Parathyroid adenoma (tissue), 2 donors: Measurements from ENCODE around the gene IQCE.

Experiments
- H2AFZ ChIP-seq: fragments of 300-600 bp; sonication (generic); one replicate; pipeline ENCODE4 v1.7.0; 2017; ENCODE audit warnings: antibody characterized with exemption, mild to moderate bottlenecking
- H3K27ac ChIP-seq: fragments of 300-600 bp; sonication (generic); one replicate; pipeline ENCODE4 v1.7.0; 2017
- H3K27me3 ChIP-seq: fragments of 300-600 bp; sonication (generic); one replicate; pipeline ENCODE4 v1.7.0; 2017; ENCODE audit warnings: low read length; ENCODE audit not compliant: control insufficient read depth, insufficient read depth
- H3K36me3 ChIP-seq: fragments of 300-600 bp; sonication (generic); one replicate; pipeline ENCODE4 v1.7.0; 2017; ENCODE audit warnings: low read length; ENCODE audit not compliant: control insufficient read depth, insufficient read depth
- H3K4me1 ChIP-seq: fragments of 300-600 bp; sonication (generic); one replicate; pipeline ENCODE4 v1.7.0; 2017; ENCODE audit warnings: control low read depth
- H3K4me2 ChIP-seq: fragments of 300-600 bp; sonication (generic); one replicate; pipeline ENCODE4 v1.7.0; 2017; ENCODE audit warnings: low read length
- H3K4me3 ChIP-seq: fragments of 300-600 bp; sonication (generic); one replicate; pipeline ENCODE4 v1.7.0; 2017; ENCODE audit warnings: low read depth, low read length
- H3K79me2 ChIP-seq: fragments of 300-600 bp; sonication (generic); one replicate; pipeline ENCODE4 v1.7.0; 2017; ENCODE audit warnings: control low read depth
- H3K9ac ChIP-seq: fragments of 300-600 bp; sonication (generic); one replicate; pipeline ENCODE4 v1.7.0; 2017; ENCODE audit warnings: mild to moderate bottlenecking
- H3K9me3 ChIP-seq: fragments of 300-600 bp; sonication (generic); one replicate; pipeline ENCODE4 v1.7.0; 2017; ENCODE audit warnings: low read length; ENCODE audit not compliant: control insufficient read depth
- CTCF ChIP-seq: fragments of 300-600 bp; sonication (generic); IDR thresholded peaks from one replicate; pipeline ENCODE4 v1.7.0; 2017; ENCODE audit warnings: antibody characterized with exemption, mild to moderate bottlenecking
- donor health status: primary hyperparathyroidism.

Gene IQCE

GRCh38 chr7:2583798-2584580, 25.2 kb downstream of the IQCE start:
- no peaks in the 10 kb centered on the region for H3K36me3 ChIP-seq
- no peak overlapping the region for H2AFZ ChIP-seq
- no peaks in the 10 kb centered on the region for H3K79me2 ChIP-seq
- H3K9me3 ChIP-seq, result no peaks in the 10 kb centered on the region
- H3K9ac ChIP-seq, result no peak overlapping the region
- H3K4me1 ChIP-seq, result no peaks in the 10 kb centered on the region
- H3K27me3 ChIP-seq, result no peaks in the 10 kb centered on the region
- H3K4me3 ChIP-seq, result no peak overlapping the region
- H3K4me2 ChIP-seq, result no peak overlapping the region
- no peak for TF ChIP-seq CTCF
- no peak overlapping the region for H3K27ac ChIP-seq

GRCh38 chr7:2585446-2585845, 26.7 kb downstream of the IQCE start:
- no peak for TF ChIP-seq CTCF
- H3K36me3 ChIP-seq, result no peaks in the 10 kb centered on the region
- no peak overlapping the region for H3K9ac ChIP-seq

GRCh38 chr7:2586326-2587020, 27.7 kb downstream of the IQCE start:
- no peak for TF ChIP-seq CTCF
- H3K36me3 ChIP-seq, result no peaks in the 10 kb centered on the region
- no peaks in the 10 kb centered on the region for H3K27me3 ChIP-seq
- peaks cover 4% of the 10 kb centered on the region for H3K79me2 ChIP-seq
- H3K4me2 ChIP-seq, result no peak overlapping the region
- no peaks in the 10 kb centered on the region for H3K9me3 ChIP-seq
- H3K9ac ChIP-seq, result no peak overlapping the region
- no peak overlapping the region for H3K4me3 ChIP-seq
- no peak overlapping the region for H2AFZ ChIP-seq
- H3K4me1 ChIP-seq, result no peaks in the 10 kb centered on the region
- H3K27ac ChIP-seq, result no peak overlapping the region

More at GRCh38 chr7:2585446-2585845, 26.7 kb downstream of the IQCE start:
- no peaks in the 10 kb centered on the region for H3K27me3 ChIP-seq
- no peaks in the 10 kb centered on the region for H3K9me3 ChIP-seq
- no peak overlapping the region for H3K4me3 ChIP-seq
- H2AFZ ChIP-seq, result no peak overlapping the region
- H3K27ac ChIP-seq, result no peak overlapping the region
- H3K4me1 ChIP-seq, result no peaks in the 10 kb centered on the region
- peaks cover 4% of the 10 kb centered on the region for H3K79me2 ChIP-seq
- no peak overlapping the region for H3K4me2 ChIP-seq

GRCh38 chr7:2587134-2587533, 28.4 kb downstream of the IQCE start:
- Histone ChIP-seq H3K36me3 (no peaks in the 10 kb centered on the region), H3K4me3 (no peak overlapping the region), H3K4me2 (no peak overlapping the region), H3K4me1 (no peaks in the 10 kb centered on the region), H2AFZ (no peak overlapping the region), H3K9ac (no peak overlapping the region), H3K27me3 (no peaks in the 10 kb centered on the region), H3K9me3 (no peaks in the 10 kb centered on the region), H3K27ac (no peak overlapping the region), H3K79me2 (peaks cover 4% of the 10 kb centered on the region)
- no peak for TF ChIP-seq CTCF
